Loucy (cell line): Measurements from ENCODE around the gene NSD2.

Source experiments
- CTCF ChIP-seq: fragments of 200-600 bp; sonication (generic); conservative IDR thresholded peaks from 2 replicates; pipeline ENCODE4 v1.5.1; 2014; ENCODE audit warnings: mild to moderate bottlenecking, antibody characterized with exemption, low read length
- EZH2phosphoT487 ChIP-seq: fragments of 200-600 bp; IDR thresholded peaks from 2 replicates; pipeline ENCODE4 v1.6.1; 2018; ENCODE audit warnings: antibody characterized with exemption, mild to moderate bottlenecking, moderate library complexity, borderline replicate concordance

- TF ChIP-seq CTCF (no peak), EZH2phosphoT487 (no peak)
These were observed 28.2 kb upstream of the NSD2 start for GRCh38 chr4:1842993-1843448.
